Loucy (cell line): Measurements from ENCODE around the gene PKD1L1.

ENCODE experiments used
- H2AFZ ChIP-seq: fragments of 200-600 bp; sonication (generic); 2 replicates; pipeline ENCODE4 v1.6.0; 2016; ENCODE audit warnings: antibody characterized with exemption, mild to moderate bottlenecking, low read length, moderate library complexity
- H3F3A ChIP-seq: fragments of 200-600 bp; 2 replicates; pipeline ENCODE4 v1.6.0; 2016; ENCODE audit warnings: antibody characterized with exemption, low read depth, mild to moderate bottlenecking
- H3K27me3 ChIP-seq: fragments of 200-600 bp; sonication (generic); 2 replicates; pipeline ENCODE4 v1.6.1; 2014; ENCODE audit warnings: low read length, mild to moderate bottlenecking; ENCODE audit not compliant: insufficient read depth, poor library complexity, severe bottlenecking
- H3K36me3 ChIP-seq: fragments of 200-600 bp; sonication (generic); 2 replicates; pipeline ENCODE4 v1.6.1; 2016; ENCODE audit warnings: low read length; ENCODE audit not compliant: insufficient read depth
- H3K4me1 ChIP-seq: fragments of 200-600 bp; sonication (generic); 2 replicates; pipeline ENCODE4 v1.5.1; 2014; ENCODE audit warnings: low read length, mild to moderate bottlenecking; ENCODE audit not compliant: insufficient read depth, poor library complexity, severe bottlenecking
- H3K4me2 ChIP-seq: fragments of 200-600 bp; sonication (generic); 2 replicates; pipeline ENCODE4 v1.6.0; 2014; ENCODE audit warnings: antibody characterized with exemption, low read length, low read depth, mild to moderate bottlenecking; ENCODE audit not compliant: poor library complexity, severe bottlenecking
- H3K4me3 ChIP-seq: fragments of 200-600 bp; sonication (generic); 2 replicates; pipeline ENCODE4 v1.5.1; 2014; ENCODE audit warnings: low read length, mild to moderate bottlenecking, mixed read lengths; ENCODE audit not compliant: poor library complexity, severe bottlenecking
- H3K79me2 ChIP-seq: fragments of 200-600 bp; sonication (generic); 2 replicates; pipeline ENCODE4 v1.6.1; 2014; ENCODE audit warnings: low read length; ENCODE audit not compliant: insufficient read depth
- H3K9ac ChIP-seq: fragments of 200-600 bp; sonication (generic); 2 replicates; pipeline ENCODE4 v1.6.0; 2014; ENCODE audit warnings: mild to moderate bottlenecking, low read depth, low read length, moderate library complexity; ENCODE audit not compliant: poor library complexity, severe bottlenecking
- H3K9me2 ChIP-seq: fragments of 200-600 bp; sonication (generic); replicated peaks from 2 replicates; pipeline ENCODE4 v1.6.1; 2016; ENCODE audit warnings: low read depth, low read length, mixed read lengths
- H3K9me3 ChIP-seq: fragments of 200-600 bp; sonication (generic); 2 replicates; pipeline ENCODE4 v1.6.1; 2014; ENCODE audit warnings: mild to moderate bottlenecking, antibody characterized with exemption, low read length, low read depth; ENCODE audit not compliant: insufficient read depth
- H4K20me1 ChIP-seq: fragments of 200-600 bp; sonication (generic); 2 replicates; pipeline ENCODE4 v1.6.0; 2014; ENCODE audit warnings: antibody characterized with exemption, low read length, mild to moderate bottlenecking; ENCODE audit not compliant: insufficient read depth, poor library complexity, severe bottlenecking
- EZH2phosphoT487 ChIP-seq: fragments of 200-600 bp; IDR thresholded peaks from 2 replicates; pipeline ENCODE4 v1.6.1; 2018; ENCODE audit warnings: antibody characterized with exemption, mild to moderate bottlenecking, moderate library complexity, borderline replicate concordance
- TF ChIP-seq, protein P1 (sequence below): fragments of 200-600 bp; sonication (generic); conservative IDR thresholded peaks from 2 replicates; pipeline ENCODE4 v1.5.1; 2014; ENCODE audit warnings: mild to moderate bottlenecking, antibody characterized with exemption, low read length

Gene PKD1L1

DNA sequence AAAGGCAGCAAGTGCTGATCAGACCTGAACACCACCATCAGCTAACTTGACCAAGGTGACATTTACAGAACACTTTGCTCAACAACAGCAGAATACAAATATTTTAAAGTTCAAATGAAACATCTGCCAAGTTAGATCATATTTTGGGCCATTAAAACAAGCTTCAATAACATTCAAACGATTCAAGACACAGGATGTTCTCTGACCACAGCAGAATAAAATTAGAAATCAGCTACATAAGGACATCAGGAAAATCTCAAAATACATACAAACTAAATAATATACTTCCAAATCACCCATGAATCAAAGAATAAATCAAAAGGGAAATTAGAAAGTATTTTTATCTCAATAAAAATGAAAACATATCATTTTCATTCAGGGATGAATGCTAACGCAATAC is 173.0 kb downstream of the PKD1L1 start:
- no peaks in the 10 kb centered on the region; the same call in 1 of the 2 replicates for H3K9me3 ChIP-seq
- no peak overlapping the region for H3K9ac ChIP-seq
- no peak for TF ChIP-seq EZH2phosphoT487
- TF ChIP-seq, protein P1, sequence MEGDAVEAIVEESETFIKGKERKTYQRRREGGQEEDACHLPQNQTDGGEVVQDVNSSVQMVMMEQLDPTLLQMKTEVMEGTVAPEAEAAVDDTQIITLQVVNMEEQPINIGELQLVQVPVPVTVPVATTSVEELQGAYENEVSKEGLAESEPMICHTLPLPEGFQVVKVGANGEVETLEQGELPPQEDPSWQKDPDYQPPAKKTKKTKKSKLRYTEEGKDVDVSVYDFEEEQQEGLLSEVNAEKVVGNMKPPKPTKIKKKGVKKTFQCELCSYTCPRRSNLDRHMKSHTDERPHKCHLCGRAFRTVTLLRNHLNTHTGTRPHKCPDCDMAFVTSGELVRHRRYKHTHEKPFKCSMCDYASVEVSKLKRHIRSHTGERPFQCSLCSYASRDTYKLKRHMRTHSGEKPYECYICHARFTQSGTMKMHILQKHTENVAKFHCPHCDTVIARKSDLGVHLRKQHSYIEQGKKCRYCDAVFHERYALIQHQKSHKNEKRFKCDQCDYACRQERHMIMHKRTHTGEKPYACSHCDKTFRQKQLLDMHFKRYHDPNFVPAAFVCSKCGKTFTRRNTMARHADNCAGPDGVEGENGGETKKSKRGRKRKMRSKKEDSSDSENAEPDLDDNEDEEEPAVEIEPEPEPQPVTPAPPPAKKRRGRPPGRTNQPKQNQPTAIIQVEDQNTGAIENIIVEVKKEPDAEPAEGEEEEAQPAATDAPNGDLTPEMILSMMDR: no peak
- H3K4me1 ChIP-seq: no peaks in the 10 kb centered on the region
- H3K4me2 ChIP-seq: no peak overlapping the region
- H3K36me3 ChIP-seq: no peaks in the 10 kb centered on the region
- no peaks in the 10 kb centered on the region for H3K9me2 ChIP-seq
- H3K4me3 ChIP-seq: no peak overlapping the region
- H2AFZ ChIP-seq: no peak overlapping the region
- no peaks in the 10 kb centered on the region for H3K27me3 ChIP-seq
- H4K20me1 ChIP-seq: no peaks in the 10 kb centered on the region
- H3K79me2 ChIP-seq: no peaks in the 10 kb centered on the region
- H3F3A ChIP-seq: no peaks in the 10 kb centered on the region

DNA sequence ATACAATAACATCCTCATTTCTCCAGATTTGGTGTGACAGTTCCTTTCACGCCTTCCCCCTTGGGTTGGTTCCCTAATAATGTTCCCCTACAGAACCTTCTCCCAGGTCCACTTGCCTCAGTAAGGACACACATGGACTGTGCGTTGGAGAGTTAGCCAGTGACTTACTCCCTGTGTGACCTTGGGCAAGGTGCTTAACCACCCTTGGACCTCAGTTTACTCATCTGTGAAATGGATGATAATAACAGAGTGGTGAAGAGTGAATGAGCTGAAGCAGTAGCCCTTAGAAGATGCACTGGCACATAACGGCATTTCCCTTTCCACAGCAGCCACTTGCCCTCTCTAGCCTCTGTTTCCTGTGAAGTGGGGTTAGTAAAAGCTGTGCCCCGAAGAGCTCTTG is 175.8 kb downstream of the PKD1L1 start:
- no peaks in the 10 kb centered on the region for H3K27me3 ChIP-seq
- H3K9me3 ChIP-seq: no peaks in the 10 kb centered on the region; the same call in 1 of the 2 replicates
- no peak overlapping the region for H3K4me2 ChIP-seq
- H2AFZ ChIP-seq: no peak overlapping the region
- no peaks in the 10 kb centered on the region for H3K79me2 ChIP-seq
- no peaks in the 10 kb centered on the region for H3F3A ChIP-seq
- TF ChIP-seq, protein P1: no peak
- TF ChIP-seq EZH2phosphoT487: no peak
- no peaks in the 10 kb centered on the region for H3K9me2 ChIP-seq
- H4K20me1 ChIP-seq: no peaks in the 10 kb centered on the region
- no peak overlapping the region for H3K9ac ChIP-seq
- no peak overlapping the region for H3K4me3 ChIP-seq
- H3K36me3 ChIP-seq: no peaks in the 10 kb centered on the region
- H3K4me1 ChIP-seq: no peaks in the 10 kb centered on the region

DNA sequence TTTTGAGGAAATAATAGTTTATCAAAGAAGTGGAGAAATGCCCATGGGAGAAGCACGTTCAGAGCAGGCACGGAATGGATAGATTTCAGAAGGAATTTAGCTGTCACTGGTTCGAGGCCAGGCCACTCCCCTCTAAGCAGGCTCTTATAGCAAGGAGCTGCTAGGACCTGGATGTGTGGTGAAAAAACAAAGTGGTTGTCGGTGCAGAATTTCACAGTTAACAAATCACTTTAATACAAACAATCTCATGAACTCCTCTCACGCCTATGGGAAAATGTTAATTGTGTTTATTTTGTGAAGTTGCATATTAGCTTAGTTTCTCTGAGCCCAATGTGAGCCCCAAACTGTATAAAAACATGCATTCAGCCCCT is 176.3 kb downstream of the PKD1L1 start:
- TF ChIP-seq, protein P1: no peak
- TF ChIP-seq EZH2phosphoT487: no peak
- Histone ChIP-seq H3K4me2 (no peak overlapping the region), H3K9ac (no peak overlapping the region), H3K9me3 (no peaks in the 10 kb centered on the region; the same call in 1 of the 2 replicates), H3K9me2 (no peaks in the 10 kb centered on the region), H2AFZ (no peak overlapping the region), H3K79me2 (no peaks in the 10 kb centered on the region), H3K4me1 (no peaks in the 10 kb centered on the region), H3K4me3 (no peak overlapping the region), H4K20me1 (no peaks in the 10 kb centered on the region), H3K27me3 (no peaks in the 10 kb centered on the region), H3F3A (no peaks in the 10 kb centered on the region), H3K36me3 (no peaks in the 10 kb centered on the region)
